CD4-positive, alpha-beta memory T cell (primary cell): ENCODE results near the gene ARRDC2. TPM values are rescaled to one million over a fixed set of nuclear protein-coding genes. Genes with fewer than 3 reads are reported as not detected.

ENCODE experiments used
- CTCF ChIA-PET: fragments of 350-600 bp; sonication (Branson Sonifier 250); formaldehyde crosslinking; loops from one replicate; lab custom pipeline; 2021; ENCODE audit warnings: inconsistent platforms; ENCODE audit not compliant: partially characterized antibody; lab: Charles Lee
- POLR2A ChIA-PET: fragments of 350-600 bp; sonication (Branson Sonifier 250); formaldehyde crosslinking; loops from one replicate; lab custom pipeline; 2021; ENCODE audit not compliant: partially characterized antibody; lab: Charles Lee
- DNase-seq, 5 donors: peaks; one replicate each; pipeline versions ENCODE4 v3.0.0 to v3.0.0-alpha.2; 2020 to 2022; ENCODE audit warnings: mixed read lengths in 1 of 5
- H3K27ac ChIP-seq: one replicate; pipeline ENCODE4 v1.7.0; 2013; ENCODE audit warnings: low read depth, low read length
- H3K27me3 ChIP-seq: 2 replicates; pipeline ENCODE4 v1.7.0; 2013; ENCODE audit warnings: mild to moderate bottlenecking, low read length, moderate library complexity; ENCODE audit not compliant: insufficient read depth
- H3K36me3 ChIP-seq: 2 replicates; pipeline ENCODE4 v1.7.0; 2013; ENCODE audit warnings: mild to moderate bottlenecking, low read length, moderate library complexity; ENCODE audit not compliant: insufficient read depth
- H3K4me1 ChIP-seq: 2 replicates; pipeline ENCODE4 v1.7.0; 2013; ENCODE audit warnings: mild to moderate bottlenecking, low read length, moderate library complexity; ENCODE audit not compliant: insufficient read depth
- H3K4me3 ChIP-seq, 2 donors: one replicate each; pipeline ENCODE4 v1.7.0; 2013; ENCODE audit warnings: low read length in 2 of 2, mild to moderate bottlenecking in 1 of 2
- H3K9me3 ChIP-seq, 2 donors: one replicate each; pipeline ENCODE4 v1.7.0; 2013; ENCODE audit warnings: low read length in 2 of 2, control low read depth in 1 of 2; ENCODE audit not compliant: control insufficient read depth in 1 of 2
- H3K27ac Mint-ChIP-seq, 7 donors: one replicate each; pipeline ENCODE4 v1.8.0; 2020 to 2021; ENCODE audit warnings: mixed read lengths in 7 of 7, mild to moderate bottlenecking in 6 of 7, inconsistent platforms in 3 of 7, moderate library complexity in 3 of 7
- H3K27me3 Mint-ChIP-seq, 2 donors: one replicate each; pipeline ENCODE4 v1.8.0; 2020 to 2021; ENCODE audit warnings: mixed read lengths in 2 of 2
- H3K36me3 Mint-ChIP-seq, 2 donors: one replicate each; pipeline ENCODE4 v1.8.0; 2020 to 2021; ENCODE audit warnings: mixed read lengths in 2 of 2, inconsistent platforms in 1 of 2, mild to moderate bottlenecking in 1 of 2
- H3K4me1 Mint-ChIP-seq, 4 donors: one replicate each; pipeline ENCODE4 v1.8.0; 2020 to 2021; ENCODE audit warnings: mixed read lengths in 4 of 4, mild to moderate bottlenecking in 1 of 4
- H3K4me3 Mint-ChIP-seq, 8 donors: one replicate each; pipeline ENCODE4 v1.8.0; 2020 to 2021; ENCODE audit warnings: mixed read lengths in 8 of 8, mild to moderate bottlenecking in 7 of 8, moderate library complexity in 6 of 8, inconsistent platforms in 3 of 8
- H3K9me3 Mint-ChIP-seq, 8 donors: one replicate each; pipeline ENCODE4 v1.8.0; 2020 to 2021; ENCODE audit warnings: mixed read lengths in 8 of 8, mild to moderate bottlenecking in 5 of 8, inconsistent platforms in 3 of 8, moderate library complexity in 1 of 8
- intact Hi-C: fragments of 100-400 bp; cut with micrococcal nuclease; formaldehyde crosslinking; loops from one replicate; pipeline ENCODE4 v1.15.1; 2023
- polyA plus RNA-seq, 2 donors: library from polyadenylated mRNA; unstranded; fragments of 300-500 nt; fragmentation: Illumina TruSeq; gene quantifications; one replicate each; pipeline ENCODE4 v1.2.3, GENCODE V29; 2021
- total RNA-seq, 2 experiments: library from RNA; stranded (reverse); gene quantifications; one replicate each; pipeline ENCODE4 v1.2.3, GENCODE V29; 2021

Gene ARRDC2
- total and polyA plus RNA-seq, 4 experiments from 2014 or later: 39.8 to 138 (median 92.1) TPM

DNA sequence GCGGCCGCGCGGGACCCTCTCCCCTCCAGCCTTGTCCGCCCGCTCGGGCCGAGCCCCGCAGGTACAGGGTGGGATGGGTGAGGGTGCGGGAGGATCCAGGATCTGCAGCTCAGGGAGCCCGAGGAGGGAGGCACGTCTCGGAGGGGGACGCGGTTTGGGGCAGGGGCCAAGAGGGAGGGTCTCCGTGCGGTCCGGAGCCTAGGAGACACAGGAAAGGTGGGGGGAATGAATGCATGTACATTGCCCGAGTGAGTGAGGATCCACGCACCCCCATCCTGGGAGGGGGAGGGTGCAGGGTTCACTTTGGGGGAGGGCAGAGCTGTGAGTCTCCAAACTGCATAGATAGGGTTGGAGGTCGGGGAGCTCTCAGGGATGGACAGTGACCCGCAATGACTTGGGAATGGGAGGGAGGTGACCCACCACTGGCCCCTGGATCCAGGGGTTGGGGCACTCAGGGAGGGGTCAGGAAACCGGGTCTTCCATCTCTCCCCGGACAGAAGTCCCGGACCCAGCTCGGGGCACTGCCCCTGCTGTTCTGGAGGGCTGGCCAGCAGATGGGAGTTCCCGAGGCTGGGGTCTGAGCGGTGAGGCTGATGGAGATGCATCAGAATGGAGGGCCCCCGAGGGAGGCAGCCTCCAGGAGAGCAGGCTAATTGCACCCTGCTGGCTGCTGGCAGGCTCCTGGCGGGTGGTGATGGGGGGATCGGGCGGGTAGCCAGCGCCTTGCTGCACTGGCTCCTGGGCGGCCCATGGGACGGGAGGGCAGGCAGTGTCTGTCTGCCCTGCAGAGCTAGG is 40.5 kb upstream of the ARRDC2 start:
- Mint-ChIP-seq H3K27me3 (peaks cover 17 to 34% of the 10 kb centered on the region in 2 donors), H3K4me1 (peaks cover 3 to 14% (median 8%) of the 10 kb centered on the region in 4 donors)
- CTCF ChIA-PET: interaction anchor here (0.6 to 1.9 kb wide), 3 partner anchors 22 to 798 kb away, joined by 3 to 4 read pairs (median 3); no protein-coding TSS in a partner anchor

DNA sequence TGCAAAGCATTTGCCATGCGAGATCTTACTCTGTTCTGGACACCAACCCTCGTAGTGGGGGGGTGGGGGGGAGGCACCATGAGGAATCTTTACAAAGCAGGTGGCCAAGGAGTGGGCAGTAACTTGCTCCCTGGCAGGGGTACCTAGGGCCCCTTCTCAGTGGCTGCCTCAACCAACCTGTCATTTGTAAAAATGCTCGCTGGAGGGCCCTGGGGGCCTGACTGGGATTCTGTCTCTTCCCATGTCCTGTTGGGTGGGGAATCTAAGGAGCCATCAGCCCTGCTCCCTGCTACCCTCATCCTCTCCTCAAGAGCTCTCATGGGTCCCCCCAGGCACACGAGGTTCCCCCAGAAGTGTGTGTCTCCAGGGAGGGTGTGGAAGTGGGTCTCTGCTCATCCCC is 39.6 kb upstream of the ARRDC2 start:
- Mint-ChIP-seq H3K4me3 (no peak overlapping the region), H3K27ac (no peak overlapping the region)

More for the DNA sequence above, 40.5 kb upstream of the ARRDC2 start:
- Histone ChIP-seq H3K4me3 (no peak overlapping the region), H3K36me3 (no peaks in the 10 kb centered on the region), H3K9me3 (no peaks in the 10 kb centered on the region), H3K27me3 (peaks cover 21% of the 10 kb centered on the region), H3K4me1 (peaks cover 5% of the 10 kb centered on the region), H3K27ac (no peak overlapping the region)
- intact Hi-C loops: no loop called here
- Mint-ChIP-seq H3K27ac (no peak overlapping the region), H3K36me3 (no peaks in the 10 kb centered on the region), H3K4me3 (peak overlapping the region in 6 of 8 donors; percentile 32 to 79 (median 59)), H3K9me3 (no peaks in the 10 kb centered on the region)
- POLR2A ChIA-PET: no interaction called here
- DNase-seq: no peak

DNA sequence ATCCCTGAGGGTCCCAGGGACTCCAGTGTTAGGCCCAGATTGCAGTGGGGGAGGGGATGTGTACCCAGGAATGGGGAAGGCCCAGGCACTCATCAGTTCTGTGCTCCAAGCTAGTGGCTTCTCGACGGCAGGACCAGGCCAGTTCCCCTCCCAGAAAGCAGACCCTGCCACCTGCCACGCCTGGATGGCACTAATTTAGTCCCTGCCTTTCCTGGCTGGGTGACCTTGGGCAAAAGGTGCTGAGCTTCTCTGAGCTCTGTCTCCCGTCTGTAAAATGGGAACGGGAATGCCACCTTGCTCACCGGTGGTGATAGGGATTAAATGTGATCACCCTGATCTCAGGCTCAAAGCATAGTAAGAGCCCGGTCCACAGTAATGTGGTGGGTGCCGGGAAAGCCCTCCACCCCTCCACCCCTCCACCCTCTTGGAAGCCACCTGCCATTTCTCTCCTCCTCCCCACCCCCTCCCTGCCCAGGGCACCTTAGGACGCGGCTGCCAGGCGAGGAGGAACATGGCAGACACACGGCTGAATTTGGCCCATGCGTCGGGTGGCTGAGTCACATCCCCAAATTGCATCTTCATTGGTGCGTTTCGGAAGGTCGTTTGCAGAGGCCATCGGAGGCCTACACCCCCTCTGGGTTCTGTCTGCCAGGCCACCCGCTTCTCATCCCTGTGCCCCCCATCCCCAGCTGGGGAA is 38.7 kb upstream of the ARRDC2 start:
- no peak overlapping the region for H3K27ac Mint-ChIP-seq

More for the DNA sequence above, 39.6 kb upstream of the ARRDC2 start:
- peaks cover 5% of the 10 kb centered on the region for H3K4me1 ChIP-seq
- H3K36me3 Mint-ChIP-seq: no peaks in the 10 kb centered on the region
- ChIA-PET POLR2A (no interaction called here), CTCF (no interaction called here)
- H3K36me3 ChIP-seq: no peaks in the 10 kb centered on the region
- no peaks in the 10 kb centered on the region for H3K9me3 Mint-ChIP-seq
- peaks cover 21% of the 10 kb centered on the region for H3K27me3 ChIP-seq
- peaks cover 21 to 37% of the 10 kb centered on the region in 2 donors for H3K27me3 Mint-ChIP-seq
- H3K27ac ChIP-seq: no peak overlapping the region
- intact Hi-C loops: no loop called here
- H3K4me1 Mint-ChIP-seq: peaks cover 3 to 14% (median 8%) of the 10 kb centered on the region in 4 donors
- no peak overlapping the region for H3K4me3 ChIP-seq
- H3K9me3 ChIP-seq: no peaks in the 10 kb centered on the region
- DNase-seq: no peak

DNA sequence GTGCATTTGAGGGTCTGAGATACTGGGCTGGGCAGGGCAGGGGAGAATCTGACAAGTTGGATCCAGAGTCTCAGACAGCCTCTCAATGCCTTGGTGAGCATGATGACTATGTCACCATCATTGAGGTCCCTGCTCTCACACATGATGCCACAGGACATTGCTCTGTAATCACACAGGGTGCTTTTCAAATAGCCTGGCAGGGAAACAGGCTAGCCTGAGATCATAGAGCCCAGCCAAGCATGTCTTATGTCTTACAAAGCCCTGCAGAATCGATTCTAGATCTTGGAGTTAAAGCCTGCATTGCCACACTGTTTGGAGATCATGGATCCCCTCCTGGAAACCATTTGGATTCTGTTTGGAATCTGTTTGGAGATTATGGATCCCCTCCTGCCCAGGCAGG is 35.7 kb upstream of the ARRDC2 start:
- intact Hi-C loops: no loop called here
- no peaks in the 10 kb centered on the region for H3K9me3 ChIP-seq
- H3K4me3 ChIP-seq: no peak overlapping the region
- DNase-seq: no peak
- H3K27ac ChIP-seq: no peak overlapping the region
- ChIA-PET CTCF (interaction anchor here (0.9 kb wide), 1 partner anchor 24 kb away, joined by 3 read pairs; no protein-coding TSS in a partner anchor), POLR2A (no interaction called here)
- peaks cover 4% of the 10 kb centered on the region for H3K4me1 ChIP-seq
- H3K27me3 Mint-ChIP-seq: peaks cover 6 to 9% of the 10 kb centered on the region in 2 donors
- no peaks in the 10 kb centered on the region for H3K36me3 ChIP-seq
- H3K36me3 Mint-ChIP-seq: no peaks in the 10 kb centered on the region
- no peaks in the 10 kb centered on the region for H3K9me3 Mint-ChIP-seq
- peaks cover 5% of the 10 kb centered on the region for H3K27me3 ChIP-seq
- no peak overlapping the region for H3K4me3 Mint-ChIP-seq
- peaks cover 2 to 4% (median 2%) of the 10 kb centered on the region in 4 donors for H3K4me1 Mint-ChIP-seq
- H3K27ac Mint-ChIP-seq: no peak overlapping the region

More for the DNA sequence above, 38.7 kb upstream of the ARRDC2 start:
- ChIA-PET CTCF (no interaction called here), POLR2A (no interaction called here)
- Histone ChIP-seq H3K36me3 (no peaks in the 10 kb centered on the region), H3K27me3 (peaks cover 17% of the 10 kb centered on the region), H3K9me3 (no peaks in the 10 kb centered on the region), H3K27ac (no peak overlapping the region), H3K4me3 (no peak overlapping the region), H3K4me1 (peaks cover 5% of the 10 kb centered on the region)
- DNase-seq: no peak
- Mint-ChIP-seq H3K27me3 (peaks cover 21 to 30% of the 10 kb centered on the region in 2 donors), H3K4me3 (no peak overlapping the region), H3K9me3 (no peaks in the 10 kb centered on the region), H3K4me1 (peaks cover 3 to 14% (median 8%) of the 10 kb centered on the region in 4 donors), H3K36me3 (no peaks in the 10 kb centered on the region)
- intact Hi-C loops: no loop called here

DNA sequence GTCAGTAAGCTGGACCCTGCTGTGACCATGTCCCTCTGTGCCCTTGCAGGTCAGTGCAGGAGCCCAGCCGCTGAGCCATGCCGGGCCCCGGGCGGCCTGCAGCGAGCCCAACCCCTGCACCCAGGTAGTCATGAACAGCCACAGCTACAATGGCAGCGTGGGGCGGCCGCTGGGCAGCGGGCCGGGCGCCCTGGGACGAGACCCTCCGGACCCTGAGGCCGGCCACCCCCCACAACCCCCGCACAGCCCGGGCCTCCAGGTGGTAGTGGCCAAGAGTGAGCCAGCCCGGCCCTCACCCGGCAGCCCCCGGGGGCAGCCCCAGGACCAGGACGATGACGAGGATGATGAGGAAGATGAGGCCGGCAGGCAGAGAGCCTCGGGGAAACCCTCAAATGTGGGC is 34.2 kb upstream of the ARRDC2 start:
- POLR2A ChIA-PET: no interaction called here
- no peak overlapping the region for H3K27ac Mint-ChIP-seq
- H3K27me3 Mint-ChIP-seq: peaks cover 4 to 6% of the 10 kb centered on the region in 2 donors
- CTCF ChIA-PET: interaction anchor here (1.4 kb wide), 1 partner anchor 42 kb away, joined by 3 read pairs; no protein-coding TSS in a partner anchor
- Histone ChIP-seq H3K27ac (no peak overlapping the region), H3K4me3 (no peak overlapping the region), H3K27me3 (no peaks in the 10 kb centered on the region), H3K9me3 (no peaks in the 10 kb centered on the region), H3K36me3 (no peaks in the 10 kb centered on the region), H3K4me1 (no peaks in the 10 kb centered on the region)
- H3K9me3 Mint-ChIP-seq: no peaks in the 10 kb centered on the region
- H3K4me1 Mint-ChIP-seq: no peaks in the 10 kb centered on the region
- no peak for DNase-seq
- H3K36me3 Mint-ChIP-seq: no peaks in the 10 kb centered on the region
- no peak overlapping the region for H3K4me3 Mint-ChIP-seq
- intact Hi-C loops: no loop called here

DNA sequence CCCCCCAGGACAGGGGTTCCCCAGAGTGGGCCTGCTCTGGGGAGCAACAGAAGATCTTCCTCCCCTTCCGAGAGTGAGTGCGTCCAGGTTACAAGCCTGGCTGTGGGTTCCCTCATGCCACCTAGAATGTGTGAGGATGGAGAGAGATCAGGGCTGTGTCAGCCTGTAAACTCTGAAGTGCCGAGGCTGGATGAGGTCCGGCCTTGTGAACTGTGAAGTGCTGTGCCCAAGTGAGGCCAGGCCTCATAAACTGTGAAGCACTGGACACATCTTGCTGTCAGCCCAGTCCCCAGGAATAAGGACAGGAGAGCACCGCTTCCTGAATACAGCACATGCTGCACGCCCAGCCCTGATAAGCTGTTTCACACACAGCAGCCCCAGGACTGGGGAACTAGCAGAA is 33.4 kb upstream of the ARRDC2 start:
- intact Hi-C loops: no loop called here
- Mint-ChIP-seq H3K27ac (no peak overlapping the region), H3K36me3 (no peaks in the 10 kb centered on the region)

DNA sequence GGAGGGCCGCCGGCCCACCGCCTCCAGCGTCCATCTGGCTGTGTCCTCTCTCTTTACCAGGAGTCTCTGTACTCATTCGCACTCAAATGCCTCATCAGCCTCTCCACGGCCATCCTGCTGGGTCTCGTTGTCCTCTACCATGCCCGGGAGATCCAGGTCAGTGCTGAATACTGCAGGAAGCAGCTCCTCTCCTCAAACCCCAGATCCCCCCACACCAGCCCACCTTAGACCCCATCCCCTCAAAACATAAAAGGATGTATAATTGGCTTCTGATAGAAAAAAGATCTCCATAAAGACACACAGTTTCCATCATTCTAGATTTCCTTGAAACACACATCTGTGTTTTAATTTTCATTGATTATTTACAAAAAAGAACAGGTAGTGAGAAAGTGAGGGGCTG is 32.9 kb upstream of the ARRDC2 start:
- no peak overlapping the region for H3K27ac Mint-ChIP-seq
- DNase-seq: no peak
- H3K27me3 Mint-ChIP-seq: peaks cover 5 to 9% of the 10 kb centered on the region in 2 donors
- H3K9me3 ChIP-seq: no peaks in the 10 kb centered on the region
- no peaks in the 10 kb centered on the region for H3K36me3 Mint-ChIP-seq
- intact Hi-C loops: no loop called here
- no peaks in the 10 kb centered on the region for H3K36me3 ChIP-seq
- H3K9me3 Mint-ChIP-seq: no peaks in the 10 kb centered on the region
- CTCF ChIA-PET: no interaction called here
- H3K4me1 ChIP-seq: no peaks in the 10 kb centered on the region
- no peak overlapping the region for H3K27ac ChIP-seq
- H3K4me1 Mint-ChIP-seq: no peaks in the 10 kb centered on the region
- no peak overlapping the region for H3K4me3 ChIP-seq
- H3K4me3 Mint-ChIP-seq: no peak overlapping the region
- POLR2A ChIA-PET: interaction anchor here (1.0 kb wide), 1 partner anchor 12 kb away, joined by 3 read pairs; no protein-coding TSS in a partner anchor
- H3K27me3 ChIP-seq: no peaks in the 10 kb centered on the region

More for the DNA sequence above, 33.4 kb upstream of the ARRDC2 start:
- ChIA-PET POLR2A (interaction anchor here (1.0 kb wide), 1 partner anchor 11 kb away, joined by 3 read pairs; no protein-coding TSS in a partner anchor), CTCF (no interaction called here)
- Histone ChIP-seq H3K4me3 (no peak overlapping the region), H3K9me3 (no peaks in the 10 kb centered on the region), H3K36me3 (no peaks in the 10 kb centered on the region), H3K4me1 (no peaks in the 10 kb centered on the region), H3K27ac (no peak overlapping the region), H3K27me3 (no peaks in the 10 kb centered on the region)
- Mint-ChIP-seq H3K27me3 (peaks cover 5 to 8% of the 10 kb centered on the region in 2 donors), H3K4me1 (no peaks in the 10 kb centered on the region), H3K4me3 (no peak overlapping the region), H3K9me3 (no peaks in the 10 kb centered on the region)
- no peak for DNase-seq
